ENCODE results near the gene HOMER1.

Gene HOMER1, protein sequence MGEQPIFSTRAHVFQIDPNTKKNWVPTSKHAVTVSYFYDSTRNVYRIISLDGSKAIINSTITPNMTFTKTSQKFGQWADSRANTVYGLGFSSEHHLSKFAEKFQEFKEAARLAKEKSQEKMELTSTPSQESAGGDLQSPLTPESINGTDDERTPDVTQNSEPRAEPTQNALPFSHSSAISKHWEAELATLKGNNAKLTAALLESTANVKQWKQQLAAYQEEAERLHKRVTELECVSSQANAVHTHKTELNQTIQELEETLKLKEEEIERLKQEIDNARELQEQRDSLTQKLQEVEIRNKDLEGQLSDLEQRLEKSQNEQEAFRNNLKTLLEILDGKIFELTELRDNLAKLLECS

DNA sequence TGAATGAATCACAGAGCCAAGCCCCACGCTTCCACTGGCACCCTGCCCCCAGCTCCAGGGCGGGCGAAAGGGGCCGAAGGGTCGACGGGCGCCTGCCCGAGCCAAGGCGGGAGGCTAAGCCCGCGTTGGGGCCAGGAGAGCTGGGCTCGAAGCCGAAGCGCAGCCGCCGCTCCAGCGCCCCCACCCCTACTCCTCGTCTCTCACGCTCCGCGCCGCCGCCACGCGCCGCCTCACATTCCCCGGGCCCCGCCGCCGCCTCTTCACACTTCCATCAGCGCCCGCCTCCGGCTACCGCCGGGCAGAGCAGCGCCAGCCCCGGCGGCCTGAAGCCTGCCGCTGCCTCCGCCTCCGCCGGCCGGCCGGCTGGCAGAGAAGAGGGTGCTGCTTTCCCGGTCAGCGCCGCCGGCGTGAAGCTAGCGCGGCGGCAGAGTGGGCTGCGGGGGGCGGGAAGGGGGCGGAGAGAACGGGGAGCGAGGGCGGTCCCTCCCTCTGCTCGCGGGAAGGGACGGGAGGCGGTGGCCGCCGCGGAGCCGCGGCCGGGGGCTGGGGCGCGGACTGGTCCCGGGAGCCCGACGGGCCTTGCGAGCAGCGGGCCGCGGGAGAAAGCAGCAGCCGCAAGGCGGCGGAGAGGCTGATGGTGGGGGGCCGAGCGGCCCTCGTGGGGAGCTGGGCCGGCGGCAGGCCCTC, at the start of gene HOMER1:
Gene HOMER1 (minus strand): TSS at position 431 of the 687 bp plus-strand sequence. CDS start 1,360 bp downstream, outside the sequence.
- Mint-ChIP-seq H3K9me3 (no peaks in the 10 kb centered on the region), H3K4me3 (peak within 1 kb of the TSS; percentile 87), H3K4me1 (peaks cover 32% of the 10 kb centered on the region), H3K36me3 (no peaks in the 10 kb centered on the region), H3K27me3 (no peaks in the 10 kb centered on the region), H3K27ac (peak within 1 kb of the TSS; percentile 84)
- peak; percentile 88 for ATAC-seq

DNA sequence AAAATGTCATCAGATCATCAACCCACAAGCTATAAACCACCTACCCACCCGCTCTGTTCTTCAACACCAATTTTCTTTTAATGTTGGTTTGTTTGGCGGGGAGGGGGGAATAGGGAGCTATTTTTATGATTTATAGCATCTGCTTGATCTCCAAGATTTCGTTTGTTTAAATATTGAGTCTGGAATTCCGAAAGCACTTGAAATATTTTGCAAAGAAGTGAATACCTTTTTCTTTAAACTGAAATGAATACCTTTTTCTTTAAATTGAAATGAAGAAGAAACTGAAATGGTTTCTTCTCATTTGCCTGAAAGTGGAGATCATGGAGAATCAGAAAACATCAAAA, 49.3 kb upstream of the HOMER1 start:
- Mint-ChIP-seq H3K4me1 (peaks cover 16% of the 10 kb centered on the region), H3K27ac (no peak overlapping the region), H3K27me3 (no peaks in the 10 kb centered on the region), H3K36me3 (no peaks in the 10 kb centered on the region), H3K4me3 (no peak overlapping the region), H3K9me3 (no peaks in the 10 kb centered on the region)
- ATAC-seq: no peak

DNA sequence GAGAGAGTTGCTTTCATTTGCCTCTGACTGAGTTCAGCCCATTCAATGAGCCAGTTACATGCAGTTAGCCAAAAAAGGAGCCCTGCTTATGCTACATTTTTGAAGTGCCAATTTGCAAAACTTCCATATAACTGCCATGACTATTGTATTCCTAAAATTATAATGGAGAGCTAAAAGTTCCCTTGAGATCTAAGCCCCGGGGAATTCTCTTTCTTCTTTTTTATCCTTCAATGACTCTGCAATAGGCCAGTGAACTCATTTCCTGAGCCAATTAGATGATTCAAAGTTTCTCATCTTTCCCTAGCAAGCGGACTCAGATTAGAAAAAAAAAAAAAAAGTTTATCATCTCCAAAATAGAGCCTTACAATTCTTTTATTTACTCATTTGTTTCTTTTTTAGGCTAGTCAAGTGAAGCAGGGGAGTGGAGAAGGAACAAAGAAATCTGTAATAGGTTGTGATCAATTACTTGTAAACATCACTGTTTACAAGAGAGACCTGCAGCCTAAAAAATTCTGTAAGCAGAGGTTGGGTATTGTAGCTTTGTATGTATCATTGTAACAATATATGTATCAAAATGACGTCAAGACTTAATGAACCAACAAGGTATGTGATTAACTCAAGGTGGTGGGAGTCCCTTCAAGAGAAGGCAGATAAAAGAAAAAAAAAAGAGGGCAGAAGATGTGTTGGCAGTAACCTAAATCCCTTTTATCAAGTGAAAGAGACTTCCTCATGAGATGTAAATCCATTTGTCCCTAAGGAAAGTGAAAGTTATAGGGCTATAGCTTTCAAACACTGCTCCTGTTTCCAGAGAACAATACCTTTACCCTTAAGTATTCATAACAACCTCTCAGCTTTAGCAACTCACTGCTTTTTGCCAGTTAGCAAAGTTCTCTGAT, 48.7 kb upstream of the HOMER1 start:
- Mint-ChIP-seq H3K27ac (no peak overlapping the region), H3K9me3 (no peaks in the 10 kb centered on the region), H3K4me1 (peaks cover 16% of the 10 kb centered on the region)

DNA sequence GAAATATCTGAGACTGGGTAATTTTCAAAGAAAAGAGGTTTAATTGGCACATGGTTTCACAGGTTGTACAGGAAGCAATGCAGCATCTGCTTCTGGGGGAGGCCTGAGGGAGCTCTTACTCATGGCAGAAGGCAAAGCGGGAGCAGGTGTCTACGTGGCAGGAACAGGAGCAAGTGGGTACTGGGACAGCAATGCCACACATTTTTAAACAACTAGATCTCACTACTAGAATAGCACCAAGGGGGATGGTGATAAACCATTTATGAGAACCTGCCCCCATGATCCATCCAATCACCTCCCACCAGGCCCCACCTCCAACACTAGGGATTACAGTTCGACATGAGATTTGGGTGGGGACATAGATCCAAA, 47.6 kb upstream of the HOMER1 start:
- peaks cover 16% of the 10 kb centered on the region for H3K4me1 Mint-ChIP-seq
- H3K27ac Mint-ChIP-seq: peak overlapping the region; percentile 50
- H3K36me3 Mint-ChIP-seq: no peaks in the 10 kb centered on the region
- H3K4me3 Mint-ChIP-seq: no peak overlapping the region
- peaks cover 9% of the 10 kb centered on the region for H3K27me3 Mint-ChIP-seq
- H3K9me3 Mint-ChIP-seq: no peaks in the 10 kb centered on the region
- ATAC-seq: no peak

More for the DNA sequence above, 48.7 kb upstream of the HOMER1 start:
- no peak for ATAC-seq
- H3K27me3 Mint-ChIP-seq: peaks cover under 1% of the 10 kb centered on the region
- no peak overlapping the region for H3K4me3 Mint-ChIP-seq
- H3K36me3 Mint-ChIP-seq: no peaks in the 10 kb centered on the region

DNA sequence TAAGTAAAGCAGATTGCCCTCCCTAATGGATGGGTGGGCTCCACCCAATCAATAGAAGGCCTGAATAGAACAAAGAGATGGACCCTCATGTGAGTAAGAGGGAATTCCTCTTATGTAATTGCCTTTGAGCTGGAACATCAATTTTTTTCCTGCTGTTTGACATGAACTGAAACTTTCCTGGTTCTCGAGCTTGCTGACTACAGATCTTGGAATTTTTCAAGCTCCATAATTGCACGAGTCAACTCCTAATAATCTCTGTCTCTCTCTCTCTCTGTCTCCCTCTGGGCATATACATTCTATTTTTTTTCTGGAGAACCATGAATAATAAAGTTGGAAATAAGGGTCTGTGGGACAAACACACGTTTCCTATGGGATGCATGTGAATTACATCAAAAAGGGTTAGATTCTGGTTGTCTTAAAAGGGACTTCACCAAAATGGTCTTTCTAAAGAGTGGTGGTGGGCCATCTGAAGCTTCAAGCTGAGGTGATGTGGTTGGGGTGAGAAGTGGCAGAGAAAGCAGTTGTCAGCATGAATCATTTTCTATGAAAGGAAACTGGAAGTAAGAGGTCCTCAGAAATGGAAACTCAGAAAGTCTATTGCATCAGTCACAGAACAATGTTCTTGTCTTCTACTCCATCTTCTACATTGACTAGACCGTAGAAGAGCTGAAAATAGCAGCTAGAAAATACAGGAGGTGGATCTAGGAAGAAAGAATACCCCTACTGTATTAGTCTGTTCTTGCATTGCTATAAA, 47.0 kb upstream of the HOMER1 start:
- no peaks in the 10 kb centered on the region for H3K9me3 Mint-ChIP-seq
- ATAC-seq: no peak
- H3K27me3 Mint-ChIP-seq: peaks cover 9% of the 10 kb centered on the region
- H3K27ac Mint-ChIP-seq: peak overlapping the region; percentile 50
- no peaks in the 10 kb centered on the region for H3K36me3 Mint-ChIP-seq
- no peak overlapping the region for H3K4me3 Mint-ChIP-seq
- peaks cover 16% of the 10 kb centered on the region for H3K4me1 Mint-ChIP-seq

DNA sequence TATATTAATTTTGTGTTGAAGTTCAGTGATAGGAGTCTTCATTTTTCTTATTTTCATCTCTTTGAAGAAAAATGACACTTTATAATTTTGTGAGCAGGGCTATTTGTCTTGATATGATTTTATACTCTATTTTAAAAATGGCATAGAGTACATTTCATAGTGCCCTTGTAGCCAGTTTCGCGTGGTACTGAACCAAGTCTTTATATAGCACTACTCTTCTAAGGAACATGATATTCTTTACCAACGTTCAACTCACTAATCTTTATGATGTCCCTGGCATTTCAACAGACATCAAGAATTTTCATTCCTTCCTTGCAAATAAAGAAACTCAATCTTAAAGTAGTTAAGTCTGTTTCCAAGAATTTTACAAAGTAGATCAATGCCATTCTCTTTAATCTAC, 41.5 kb upstream of the HOMER1 start:
- Mint-ChIP-seq H3K36me3 (no peaks in the 10 kb centered on the region), H3K4me3 (no peak overlapping the region), H3K4me1 (no peaks in the 10 kb centered on the region), H3K9me3 (peaks cover 4% of the 10 kb centered on the region), H3K27me3 (peaks cover 9% of the 10 kb centered on the region), H3K27ac (no peak overlapping the region)
- no peak for ATAC-seq

DNA sequence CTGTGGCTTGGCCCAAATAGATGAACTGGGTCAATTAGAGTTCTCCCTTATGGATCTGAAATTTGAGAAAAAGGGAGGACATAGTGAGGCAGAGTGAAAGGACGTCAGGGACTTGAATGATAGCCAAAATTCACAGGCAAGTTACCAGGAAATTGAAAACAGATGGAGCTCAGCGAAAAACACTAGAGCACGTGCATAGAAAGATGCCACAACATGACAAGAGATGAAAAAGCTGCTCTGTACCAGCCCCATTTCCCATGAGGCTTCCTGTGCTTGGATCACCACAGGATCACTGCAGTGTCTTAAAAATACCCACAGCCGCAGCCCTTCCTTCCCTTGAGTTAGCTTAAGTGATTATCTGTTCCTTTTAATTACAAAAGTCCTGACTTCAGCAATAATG, 39.0 kb upstream of the HOMER1 start:
- Mint-ChIP-seq H3K27me3 (peaks cover 9% of the 10 kb centered on the region), H3K9me3 (peaks cover 4% of the 10 kb centered on the region), H3K4me3 (no peak overlapping the region), H3K27ac (no peak overlapping the region), H3K36me3 (no peaks in the 10 kb centered on the region), H3K4me1 (no peaks in the 10 kb centered on the region)
- no peak for ATAC-seq

DNA sequence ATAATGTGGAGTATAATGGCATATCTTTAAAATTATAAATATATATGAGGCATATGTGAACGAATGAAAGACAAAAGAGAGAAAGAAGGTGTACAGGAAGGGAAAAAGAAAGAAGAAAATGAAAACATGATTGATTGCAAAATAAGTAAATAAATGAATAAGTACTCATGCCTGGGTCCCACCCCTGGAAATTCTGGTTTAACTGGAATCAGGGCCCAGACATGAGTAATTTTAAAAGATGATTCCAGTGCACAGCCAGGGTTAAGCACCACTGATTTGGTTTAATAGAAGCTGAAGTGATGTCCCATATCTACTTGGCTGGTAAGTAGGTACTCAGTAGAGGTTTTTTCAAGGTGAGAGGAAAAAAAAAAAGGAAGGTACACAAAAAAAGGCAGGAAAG, 34.0 kb upstream of the HOMER1 start:
- H3K36me3 Mint-ChIP-seq: no peaks in the 10 kb centered on the region
- H3K27me3 Mint-ChIP-seq: no peaks in the 10 kb centered on the region
- H3K9me3 Mint-ChIP-seq: peaks cover 4% of the 10 kb centered on the region
- no peak for ATAC-seq
- no peaks in the 10 kb centered on the region for H3K4me1 Mint-ChIP-seq
- no peak overlapping the region for H3K4me3 Mint-ChIP-seq
- no peak overlapping the region for H3K27ac Mint-ChIP-seq

DNA sequence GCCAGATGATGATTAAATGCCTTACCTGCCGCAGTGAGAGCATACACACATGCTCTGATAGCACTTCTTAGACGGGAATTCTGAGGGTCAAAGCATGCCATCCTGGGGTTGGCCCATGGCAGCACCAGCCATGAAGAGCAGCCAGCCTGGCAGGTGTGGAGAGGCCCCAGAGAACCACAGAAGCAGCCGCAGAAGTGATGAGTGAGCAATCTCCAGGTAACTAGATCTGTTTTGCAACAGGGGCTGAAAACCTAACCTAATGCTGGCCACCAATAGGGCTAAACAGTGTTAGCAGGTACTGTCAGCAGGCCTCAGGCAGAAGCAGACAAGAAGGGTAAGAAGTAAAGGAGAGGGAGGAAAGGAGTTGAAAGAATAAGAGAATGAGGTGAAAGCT, 33.5 kb upstream of the HOMER1 start:
- peaks cover 4% of the 10 kb centered on the region for H3K9me3 Mint-ChIP-seq
- H3K4me3 Mint-ChIP-seq: no peak overlapping the region
- no peaks in the 10 kb centered on the region for H3K36me3 Mint-ChIP-seq
- H3K4me1 Mint-ChIP-seq: no peaks in the 10 kb centered on the region
- no peaks in the 10 kb centered on the region for H3K27me3 Mint-ChIP-seq
- ATAC-seq: no peak
- H3K27ac Mint-ChIP-seq: no peak overlapping the region

DNA sequence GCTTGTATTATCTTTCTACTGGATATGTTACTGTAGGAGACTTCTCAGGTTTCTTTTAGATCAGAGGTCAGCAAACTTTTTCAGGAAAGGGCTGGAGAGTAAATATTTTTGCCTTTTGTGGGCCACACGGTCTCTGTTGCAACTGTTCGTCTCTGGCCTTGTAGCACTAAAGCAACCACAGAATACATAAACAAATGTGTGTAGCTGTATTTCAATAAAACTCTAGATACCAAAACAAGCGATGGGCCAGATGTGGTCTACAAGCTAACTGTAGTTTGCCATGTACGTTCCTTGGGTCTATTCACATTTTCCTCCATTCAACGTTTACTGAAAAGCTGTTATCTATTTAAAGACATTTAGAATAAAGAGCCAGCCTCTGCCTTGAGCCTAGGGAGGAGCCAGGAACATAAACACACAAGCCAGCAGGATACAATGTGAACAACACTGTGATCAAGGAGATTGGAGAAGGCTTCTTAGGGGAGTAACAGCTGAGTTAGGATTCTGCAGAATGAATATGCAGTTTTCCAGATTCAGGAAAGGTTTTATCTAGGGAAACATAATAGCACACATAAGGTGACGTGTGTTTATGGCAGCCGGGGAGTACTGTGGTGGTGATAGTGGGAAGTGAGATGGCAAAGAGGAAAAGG, 33.0 kb upstream of the HOMER1 start:
- no peak overlapping the region for H3K27ac Mint-ChIP-seq
- H3K9me3 Mint-ChIP-seq: peaks cover 2% of the 10 kb centered on the region
- no peak for ATAC-seq
- H3K4me1 Mint-ChIP-seq: no peaks in the 10 kb centered on the region
- H3K27me3 Mint-ChIP-seq: no peaks in the 10 kb centered on the region
- H3K4me3 Mint-ChIP-seq: no peak overlapping the region
- no peaks in the 10 kb centered on the region for H3K36me3 Mint-ChIP-seq

DNA sequence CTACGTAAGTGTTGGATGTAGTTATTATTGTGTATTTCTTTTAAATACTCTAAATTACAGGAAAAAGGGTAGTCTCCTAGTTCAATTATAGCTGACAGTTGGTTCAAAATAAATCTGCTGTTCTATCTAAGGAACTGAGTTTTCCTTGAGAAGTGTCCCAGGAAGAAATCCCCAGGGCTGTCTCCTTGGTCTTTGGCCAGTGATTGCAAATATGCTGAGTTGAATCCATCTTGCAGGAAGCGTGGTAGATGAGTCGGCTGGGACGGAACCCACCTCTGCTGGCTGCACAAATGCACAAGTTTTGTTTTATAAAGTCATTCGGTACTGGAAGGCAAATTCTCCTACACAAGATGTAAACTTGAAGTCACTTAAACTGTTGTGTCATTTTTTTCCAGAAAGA, 30.2 kb upstream of the HOMER1 start:
- no peaks in the 10 kb centered on the region for H3K4me1 Mint-ChIP-seq
- H3K27ac Mint-ChIP-seq: no peak overlapping the region
- no peaks in the 10 kb centered on the region for H3K9me3 Mint-ChIP-seq
- H3K36me3 Mint-ChIP-seq: no peaks in the 10 kb centered on the region
- no peak for ATAC-seq
- peaks cover 4% of the 10 kb centered on the region for H3K27me3 Mint-ChIP-seq
- H3K4me3 Mint-ChIP-seq: no peak overlapping the region

DNA sequence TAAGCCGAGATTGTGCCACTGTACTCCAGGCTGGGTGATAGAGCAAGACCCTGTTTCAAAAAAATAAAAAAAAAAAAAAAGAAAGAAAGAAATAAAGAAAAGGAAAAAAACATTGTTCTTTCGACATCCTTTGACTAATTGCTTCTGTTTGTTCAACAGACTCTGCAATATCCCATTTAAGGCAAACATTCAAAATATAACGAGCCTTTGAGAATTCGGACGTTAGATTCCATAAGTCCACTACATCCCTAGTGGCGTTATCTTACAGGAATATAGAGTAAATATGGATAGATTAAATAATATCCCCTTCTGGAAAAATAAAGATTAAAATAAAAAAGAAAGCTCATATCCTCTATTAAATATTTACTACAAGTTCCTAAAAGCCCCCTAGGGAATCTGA, 27.0 kb upstream of the HOMER1 start:
- Mint-ChIP-seq H3K9me3 (no peaks in the 10 kb centered on the region), H3K27me3 (peaks cover 20% of the 10 kb centered on the region), H3K4me1 (no peaks in the 10 kb centered on the region), H3K27ac (no peak overlapping the region), H3K36me3 (no peaks in the 10 kb centered on the region), H3K4me3 (no peak overlapping the region)
- no peak for ATAC-seq

DNA sequence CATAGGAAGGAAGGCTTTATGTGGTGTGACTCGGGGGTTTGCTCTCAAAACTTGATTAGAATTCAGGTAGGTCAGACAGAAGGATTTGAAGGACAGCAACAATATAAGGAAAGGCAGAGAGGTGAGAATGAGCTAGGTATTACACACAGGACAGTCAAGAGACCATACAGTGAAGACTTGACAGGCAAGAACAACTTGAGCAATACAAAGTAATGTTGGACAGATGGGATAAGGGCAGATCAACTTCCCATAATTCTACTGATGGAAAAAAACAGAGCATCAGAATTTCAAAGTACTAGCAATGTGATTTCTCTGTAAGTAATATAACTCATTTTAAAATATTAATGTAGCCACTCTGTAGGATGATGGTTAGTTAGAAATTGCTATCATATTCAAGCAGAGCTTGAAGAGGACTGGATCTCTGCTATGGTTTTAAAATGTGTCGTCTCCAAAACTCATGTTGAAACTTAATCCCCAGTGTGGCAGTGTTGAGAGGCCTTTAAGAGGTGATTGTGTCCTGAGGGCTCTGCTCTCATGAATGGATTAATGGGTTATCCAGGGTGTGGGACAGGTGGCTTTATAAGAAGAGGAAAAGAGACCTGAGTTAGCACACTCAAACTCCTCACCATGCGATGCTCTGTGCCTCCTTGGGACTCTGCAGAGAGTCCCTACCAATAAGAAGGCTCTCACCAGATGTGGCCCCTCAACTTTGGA, 22.4 kb upstream of the HOMER1 start:
- no peak for ATAC-seq
- H3K4me1 Mint-ChIP-seq: no peaks in the 10 kb centered on the region
- H3K36me3 Mint-ChIP-seq: no peaks in the 10 kb centered on the region
- peaks cover 35% of the 10 kb centered on the region for H3K27me3 Mint-ChIP-seq
- H3K27ac Mint-ChIP-seq: no peak overlapping the region
- no peaks in the 10 kb centered on the region for H3K9me3 Mint-ChIP-seq
- H3K4me3 Mint-ChIP-seq: no peak overlapping the region
